GM19324 (cell line): ENCODE data around the gene PFKFB3.
"Not testable (repeated sequence)": the region's sequence is repeated elsewhere in the genome, so short reads cannot be mapped to it uniquely, and the experiment has no call there.

ENCODE experiments used
- ATAC-seq: cut with Tn5 transposase; IDR thresholded peaks from one replicate; pipeline ENCODE4 v1.9.1; 2021; ENCODE audit warnings: mild to moderate bottlenecking, moderate library complexity; ENCODE audit not compliant: unreplicated experiment, low FRiP score

Gene PFKFB3

DNA sequence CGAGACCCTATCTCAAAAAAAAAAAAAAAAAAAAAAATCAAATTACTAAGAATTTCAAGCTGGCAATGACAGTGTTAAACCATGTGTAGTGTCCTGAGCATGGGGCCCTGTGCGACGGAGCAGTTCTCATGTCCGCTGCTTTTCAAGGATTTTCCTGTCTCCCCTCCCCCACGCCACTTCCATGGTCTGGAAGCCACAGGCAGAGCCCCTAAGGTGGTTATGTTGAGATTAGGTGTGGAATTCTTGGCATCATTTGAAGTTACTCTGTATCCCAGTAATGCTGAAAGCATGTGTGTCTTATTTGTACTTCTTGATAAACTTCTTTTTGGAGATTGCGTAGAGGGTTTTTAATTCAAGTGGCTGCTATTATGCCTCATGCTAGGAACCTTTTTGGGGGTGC is 65.2 kb downstream of the PFKFB3 start:
- ATAC-seq, result no peak

DNA sequence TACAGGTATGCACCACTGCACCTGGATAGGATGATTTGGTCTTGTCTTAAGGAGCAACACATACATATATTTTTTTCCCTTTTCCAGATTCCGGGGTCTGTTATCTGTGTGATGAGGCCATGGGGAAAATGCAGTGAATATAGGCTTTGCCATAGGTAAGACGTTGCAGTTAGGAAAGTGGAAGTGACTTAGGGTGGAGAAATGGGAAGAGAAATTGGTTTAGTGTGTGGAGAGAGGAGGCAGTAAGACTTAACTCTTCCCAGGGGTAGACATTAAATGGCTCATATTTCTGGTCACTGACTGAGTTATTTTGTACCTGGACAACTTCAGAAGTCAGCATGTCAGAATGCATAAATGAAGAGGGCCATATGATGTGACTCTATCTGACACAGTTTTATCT is 66.7 kb downstream of the PFKFB3 start:
- no peak for ATAC-seq

DNA sequence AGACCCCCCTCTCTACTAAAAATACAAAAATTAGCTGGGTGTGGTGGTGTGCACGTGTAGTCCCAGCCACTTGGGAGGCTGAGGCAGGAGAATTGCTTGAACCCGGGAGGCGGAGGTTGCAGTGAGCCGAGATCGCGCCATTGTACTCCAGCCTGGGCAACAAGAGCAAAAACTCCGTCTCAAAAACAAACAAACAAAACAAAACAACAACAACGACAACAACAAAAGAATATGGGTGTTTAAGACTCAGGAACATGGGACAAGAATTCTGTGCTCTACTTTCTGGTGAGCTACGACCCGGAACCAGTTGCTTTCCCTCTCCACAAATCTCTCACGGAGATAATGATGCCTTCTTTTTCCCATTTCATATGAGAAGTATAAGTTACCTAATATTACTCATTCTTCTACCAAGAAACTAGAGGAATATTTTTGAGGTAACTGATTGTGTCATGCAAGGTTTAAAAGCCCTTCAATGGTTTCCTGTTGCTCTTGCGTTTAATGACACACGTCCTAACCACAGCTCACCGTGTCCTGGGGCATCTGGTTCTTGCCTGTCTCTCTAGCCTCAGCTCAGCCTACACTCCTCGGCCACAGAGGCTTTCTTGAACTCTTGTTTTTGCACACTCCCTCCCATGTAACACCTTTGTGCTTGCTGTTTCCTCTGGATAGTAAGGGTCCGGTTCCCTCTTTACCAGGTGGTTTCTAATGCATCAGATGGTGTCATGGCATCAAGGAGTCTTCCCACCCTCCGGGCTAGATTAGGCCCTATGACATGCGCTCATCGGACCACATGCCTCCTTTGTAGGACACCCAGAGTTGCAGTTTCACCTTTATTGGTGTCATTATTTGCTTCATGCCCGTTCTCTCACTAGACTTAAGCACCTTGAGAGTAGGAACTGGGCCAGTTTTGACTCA is 67.5 kb downstream of the PFKFB3 start:
- no peak for ATAC-seq

- ATAC-seq, result no peak
These were observed 68.2 kb downstream of the PFKFB3 start for GRCh38 chr10:6270951-6271350.

DNA sequence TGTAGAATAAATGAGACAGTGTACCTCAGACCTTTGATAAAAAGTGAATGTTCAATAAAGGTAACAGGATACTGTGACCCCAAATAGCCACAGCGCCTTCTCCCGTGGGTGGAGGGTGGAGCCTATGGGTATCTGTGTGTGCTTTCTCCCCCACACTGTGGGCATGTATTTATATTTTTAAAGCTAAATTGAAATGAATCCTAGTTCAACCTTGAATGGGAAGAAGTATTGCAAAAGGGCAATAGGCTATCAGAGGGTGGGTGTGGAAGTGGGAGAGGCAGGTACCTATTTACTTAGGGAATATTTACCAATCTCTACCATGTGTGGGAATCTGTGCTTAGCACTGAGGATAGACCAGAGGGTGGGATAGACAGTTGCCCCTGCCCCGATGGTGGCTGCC is 68.9 kb downstream of the PFKFB3 start:
- no peak for ATAC-seq

DNA sequence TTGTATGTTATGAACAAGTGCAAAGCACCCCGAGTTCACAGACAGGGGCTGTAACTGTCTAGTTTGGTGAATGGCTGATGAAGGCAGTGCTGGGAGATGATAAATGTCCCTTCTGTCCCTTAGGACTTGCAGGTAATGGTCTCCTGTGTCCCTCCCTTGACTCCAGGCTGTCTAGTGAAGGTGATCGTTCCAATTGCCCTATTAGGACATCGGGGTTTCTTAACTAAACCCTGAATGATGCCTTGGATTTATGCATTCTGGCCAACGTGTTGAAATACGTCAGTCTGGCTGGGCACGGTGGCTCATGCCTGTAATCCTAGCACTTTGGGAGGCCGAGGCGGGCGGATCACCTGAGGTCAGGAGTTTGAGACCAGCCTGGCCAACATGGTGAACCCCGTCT is 69.4 kb downstream of the PFKFB3 start:
- no peak for ATAC-seq

- ATAC-seq, result no peak
These were observed 70.6 kb downstream of the PFKFB3 start for GRCh38 chr10:6273351-6273750.

GRCh38 chr10:6274040-6274439 is 71.3 kb downstream of the PFKFB3 start:
- ATAC-seq, result no peak

DNA sequence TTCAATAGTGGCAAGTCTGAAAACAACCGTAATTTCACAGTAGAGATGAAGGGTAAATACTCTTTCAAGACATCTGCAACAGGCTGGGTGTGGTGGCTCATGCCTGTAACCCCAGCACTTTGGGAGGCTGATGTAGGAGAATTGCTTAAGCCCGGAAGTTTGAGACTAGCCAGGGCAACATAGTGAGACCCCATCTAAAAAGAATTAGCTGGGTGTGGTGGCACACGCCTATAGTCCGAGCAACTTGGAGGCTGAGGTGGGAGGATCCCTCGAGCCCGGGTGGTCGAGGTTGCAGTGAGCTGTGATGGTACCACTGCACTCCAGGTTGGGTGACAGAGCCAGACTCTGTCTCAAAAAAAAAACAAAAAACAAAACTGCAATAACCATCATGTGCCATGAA is 71.8 kb downstream of the PFKFB3 start:
- no peak for ATAC-seq

DNA sequence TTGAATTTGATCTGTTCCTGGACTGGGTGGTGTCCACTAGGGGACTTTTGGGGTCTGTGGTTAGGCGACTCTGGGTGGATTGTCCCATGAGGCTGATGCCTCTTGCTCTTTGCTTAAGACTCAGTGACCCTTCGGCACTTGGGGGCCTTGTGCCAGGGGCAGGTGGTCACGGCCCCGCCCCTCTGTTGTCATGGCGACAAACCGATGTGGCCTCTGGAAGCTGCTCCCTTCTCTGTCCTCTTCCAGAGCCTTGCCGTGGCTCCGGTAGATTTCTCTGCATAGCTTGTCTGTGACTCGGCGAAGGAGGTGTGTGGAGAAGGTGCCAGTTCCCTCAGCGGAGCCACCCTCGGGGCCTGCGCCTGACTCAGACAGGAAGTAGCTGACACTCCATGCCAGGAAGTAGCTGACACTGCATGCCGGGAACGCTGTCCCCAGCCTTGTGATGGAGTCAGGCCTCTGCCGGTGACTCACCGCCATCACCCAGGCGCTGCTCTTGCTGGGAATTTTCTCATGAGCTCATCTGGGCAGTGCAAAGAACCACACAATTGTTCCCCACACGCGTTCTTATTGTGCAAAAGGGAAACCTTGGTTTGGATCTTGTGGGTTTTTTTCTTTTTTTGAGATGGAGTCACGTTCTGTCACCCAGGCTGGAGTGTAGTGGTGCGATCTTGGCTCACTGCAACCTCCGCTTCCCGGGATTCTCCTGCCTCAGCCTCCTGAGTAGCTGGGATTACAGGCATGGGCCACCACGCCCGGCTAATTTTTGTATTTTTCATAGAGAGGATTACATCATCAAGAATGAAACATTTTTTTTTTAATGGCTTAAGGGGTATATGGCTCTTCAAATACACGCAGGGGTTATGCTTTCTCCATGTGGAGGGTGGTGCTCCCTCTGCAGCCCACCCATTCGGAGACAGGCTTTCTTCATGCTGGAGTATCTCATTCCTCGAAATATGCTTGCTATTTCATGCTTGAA is 72.6 kb downstream of the PFKFB3 start:
- ATAC-seq, result no peak

GRCh38 chr10:6276356-6276755 is 73.6 kb downstream of the PFKFB3 start:
- no peak for ATAC-seq

DNA sequence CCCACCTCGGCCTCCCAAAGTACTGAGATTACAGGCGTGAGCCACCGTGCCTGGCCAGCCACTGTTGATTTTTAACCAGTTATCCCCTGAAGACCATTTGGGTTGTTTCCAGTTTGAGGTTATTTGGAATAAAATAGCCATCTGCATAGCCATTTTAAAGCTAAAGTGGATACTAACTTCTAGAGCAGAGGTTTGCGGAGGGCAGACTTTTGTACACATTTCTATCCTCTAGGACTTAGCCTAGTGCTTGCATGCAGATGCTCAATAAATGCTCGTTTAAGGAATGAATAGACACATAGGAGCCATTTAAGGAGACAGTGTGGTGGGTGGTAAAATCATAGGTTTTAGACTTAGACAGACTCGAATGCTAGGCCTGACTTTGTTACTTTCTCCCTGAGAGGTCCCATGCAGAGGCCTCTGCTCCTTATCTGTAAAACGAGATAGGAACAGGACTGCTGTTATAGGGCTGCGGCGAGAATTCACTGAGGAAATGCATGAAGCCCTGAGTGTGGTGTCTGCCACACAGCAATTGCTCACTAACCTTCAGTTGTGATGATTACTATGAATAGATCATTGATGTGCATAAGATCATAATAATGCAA is 75.9 kb downstream of the PFKFB3 start:
- ATAC-seq, result no peak

DNA sequence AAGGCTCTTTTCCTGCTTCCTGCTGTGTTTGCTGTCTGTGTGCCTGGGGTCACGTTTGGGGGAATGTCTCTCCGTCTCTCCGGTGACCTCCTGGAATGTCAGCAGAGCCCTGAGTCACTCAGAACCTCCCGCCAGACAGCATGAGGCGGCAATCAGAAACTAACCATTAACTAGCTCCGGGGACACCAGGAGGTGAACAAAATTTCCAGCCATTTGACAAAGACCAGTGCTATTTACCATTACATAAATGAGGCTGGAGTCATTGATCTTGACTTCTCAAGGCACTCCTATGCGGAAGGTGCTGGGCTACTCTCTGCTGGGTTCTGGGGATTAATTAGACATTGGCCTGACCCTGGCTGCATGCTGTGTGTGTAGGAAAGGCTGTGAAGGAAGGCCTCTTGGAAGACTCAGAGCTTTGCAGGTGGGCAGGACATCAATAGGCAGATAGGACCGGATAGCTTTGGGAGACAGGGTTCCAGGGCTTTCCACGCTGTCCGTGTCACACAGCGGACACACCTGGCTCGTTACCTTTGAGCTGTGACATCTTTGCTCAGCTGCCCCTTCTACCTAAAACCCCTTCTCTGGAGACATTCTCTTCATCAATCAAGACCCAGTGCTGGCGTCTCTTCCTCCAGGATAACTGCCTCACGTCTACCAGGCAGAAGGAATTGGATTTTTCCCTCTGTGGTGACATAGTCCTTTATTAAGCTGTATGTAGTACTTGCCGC is 77.0 kb downstream of the PFKFB3 start:
- no peak for ATAC-seq

DNA sequence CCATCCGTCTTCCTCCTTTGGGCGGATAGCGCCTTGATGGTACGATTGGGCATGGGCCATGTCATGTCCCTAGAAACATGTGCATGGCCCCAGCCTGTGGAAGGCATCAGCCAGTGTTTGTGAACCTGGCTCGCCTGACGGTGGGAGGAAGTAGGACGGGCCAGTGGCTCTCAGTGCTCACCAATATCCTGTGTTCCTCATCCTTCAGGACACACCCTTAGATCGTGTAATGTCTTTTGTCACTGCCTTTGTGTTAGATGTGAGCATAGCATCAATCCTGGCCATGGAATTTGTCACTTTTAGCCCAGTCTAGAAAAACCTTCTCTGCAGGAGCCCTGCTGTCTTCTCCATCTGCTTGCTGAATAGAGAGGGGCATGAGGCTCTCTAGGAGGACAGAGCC is 77.6 kb downstream of the PFKFB3 start:
- ATAC-seq, result no peak

- ATAC-seq, result no peak
These were observed 79.8 kb downstream of the PFKFB3 start for GRCh38 chr10:6282454-6282958.

DNA sequence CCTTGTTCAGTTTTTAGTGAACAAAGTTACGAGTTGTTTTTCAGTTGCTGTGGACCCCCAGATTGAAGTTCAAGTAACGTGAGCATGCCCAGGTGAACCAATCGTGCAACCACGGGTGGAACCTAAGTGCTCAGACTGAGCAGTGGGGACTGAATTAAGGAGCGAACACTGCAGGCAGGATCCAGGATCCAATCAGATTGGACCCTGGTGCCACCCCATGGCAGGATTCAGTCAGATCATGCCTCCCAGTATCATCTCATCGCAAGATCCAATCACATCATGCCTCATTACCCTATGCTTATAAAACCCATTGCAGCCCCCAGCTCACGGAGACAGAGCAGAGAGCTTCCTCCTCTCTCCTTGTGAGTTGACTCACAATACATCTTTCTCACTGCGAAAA is 80.9 kb downstream of the PFKFB3 start:
- ATAC-seq, result no peak

DNA sequence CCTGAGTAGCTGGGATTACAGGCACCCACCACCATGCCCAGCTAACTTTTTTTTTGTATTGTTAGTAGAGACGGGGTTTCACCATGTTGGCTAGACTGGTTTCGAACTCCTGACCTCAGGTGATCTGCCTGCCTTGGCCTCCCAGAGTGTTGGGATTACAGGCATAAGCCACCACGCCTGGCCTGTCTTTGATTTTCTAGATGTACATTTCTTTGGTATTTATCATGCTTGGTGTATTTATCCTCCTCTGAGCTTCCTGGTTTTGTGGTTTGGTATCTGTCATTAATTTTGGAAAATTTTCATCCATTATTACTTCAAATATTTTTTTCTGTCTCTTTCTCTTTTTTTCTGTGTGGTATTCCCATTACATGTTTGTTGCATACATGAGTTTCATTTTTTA is 87.9 kb downstream of the PFKFB3 start:
- not testable (repeated sequence) for ATAC-seq

DNA sequence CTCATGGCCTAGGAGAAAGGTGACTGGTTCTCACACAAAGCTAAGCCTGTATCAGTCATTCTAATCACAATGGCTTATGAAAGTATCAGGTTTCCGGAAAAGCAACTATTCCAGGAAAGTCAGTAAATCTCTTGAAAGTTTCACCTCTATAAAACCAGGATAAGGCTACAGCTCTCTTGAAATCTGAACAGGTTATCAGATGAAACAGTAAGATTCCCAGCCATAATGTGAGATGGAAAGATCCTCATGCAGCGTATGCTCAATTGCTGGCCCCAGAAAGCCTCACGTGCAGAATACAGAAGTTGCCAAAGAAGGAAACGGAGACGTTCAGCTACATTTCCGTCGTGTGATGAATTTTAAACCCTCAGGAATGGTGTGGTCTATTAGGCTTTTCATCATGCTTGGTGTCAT is 90.0 kb downstream of the PFKFB3 start:
- no peak for ATAC-seq

GRCh38 chr10:6296425-6296824 is 93.7 kb downstream of the PFKFB3 start:
- not testable (repeated sequence) for ATAC-seq

- ATAC-seq, result no peak
These were observed 94.1 kb downstream of the PFKFB3 start for GRCh38 chr10:6296828-6297251.
